ENCODE data around the gene STIM2. TPM values are rescaled to one million over a fixed set of nuclear protein-coding genes. Genes with fewer than 3 reads are reported as not detected.

STIM2 gene
- total and polyA plus RNA-seq, 9 of the 15 experiments (the other 6 are each of a cell fraction or from before 2014, with no cell fraction given) = 7.2 to 26.8 (median 15.4) TPM

DNA sequence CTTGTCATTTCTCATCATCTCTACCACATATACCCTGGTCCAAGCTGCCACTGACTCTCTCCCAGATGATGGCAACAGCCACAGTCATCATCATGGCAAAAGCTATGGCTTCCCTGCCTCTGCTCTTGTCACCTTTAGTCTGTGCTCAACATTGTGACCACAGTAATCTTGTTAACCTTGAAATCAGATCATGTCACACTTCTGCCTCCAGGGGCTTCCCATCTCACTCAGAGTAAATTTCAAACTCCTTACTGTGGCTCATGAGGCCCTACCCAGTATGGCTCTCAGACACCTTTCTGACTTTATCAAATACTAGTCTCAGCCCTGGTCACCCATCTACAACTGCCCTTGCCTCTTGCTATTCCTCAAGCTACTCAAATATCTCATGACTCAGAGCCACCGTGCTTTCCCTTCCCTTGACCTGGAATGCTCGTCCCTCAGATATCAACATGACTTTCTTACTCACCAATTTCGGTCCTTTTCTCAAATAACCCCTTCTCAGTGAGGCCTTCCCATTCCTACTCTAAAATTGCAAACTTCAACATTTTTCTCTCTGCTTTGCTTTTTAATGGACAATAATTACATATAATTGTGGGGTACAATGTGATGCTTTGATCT lies 41.1 kb upstream of the STIM2 start:
- Histone ChIP-seq H3K9me3 (replicated peaks; ENCODE audit: control insufficient read depth, insufficient read depth, low read depth, low read length) (no peaks in the 10 kb centered on the region; the same call in 1 of the 2 replicates), H3K27ac (ENCODE audit: extremely low read depth, low read depth, low read length) (no peak overlapping the region), H3K4me2 (ENCODE audit: insufficient read depth, low read length) (no peak overlapping the region), H3K36me3 (ENCODE audit: control insufficient read depth, insufficient read depth, low read length) (no peaks in the 10 kb centered on the region), H3K79me2 (ENCODE audit: control insufficient read depth, insufficient read depth, low read length) (no peaks in the 10 kb centered on the region), H4K20me1 (replicated peaks; ENCODE audit: control insufficient read depth, insufficient read depth, low read length) (no peaks in the 10 kb centered on the region), H3K9me1 (ENCODE audit: control insufficient read depth, insufficient read depth, low read length) (no peaks in the 10 kb centered on the region), H2AFZ (ENCODE audit: low read depth, low read length) (no peak overlapping the region), H3K4me1 (replicated peaks in 1 of 2; ENCODE audit: control insufficient read depth in 2 of 2, insufficient read depth in 2 of 2, low read length in 2 of 2) (no peaks in the 10 kb centered on the region), H3K27me3 (ENCODE audit: control insufficient read depth in 2 of 2, insufficient read depth in 2 of 2, low read length in 2 of 2) (no peaks in the 10 kb centered on the region), H3K9ac (ENCODE audit: insufficient read depth in 1 of 2, low read depth in 2 of 2, low read length in 2 of 2) (no peak overlapping the region), H3K4me3 (no peak overlapping the region)
- no peak; the same call in 2 of the 3 replicates for ATAC-seq
- no peak for FAIRE-seq
- WGBS (ENCODE audit: insufficient coverage, low coverage, missing lambda C conversion rate) = 0% methylated on average over 3 of the region's 3 CpGs
- ChIA-PET CTCF (ENCODE audit: low intra/inter-chr PET ratio) (no interaction called here), POLR2A (no interaction called here)
- in situ Hi-C loops (cut with MboI) (no loop called here), intact Hi-C loops (cut with micrococcal nuclease) (no loop called here)
- TF ChIP-seq GATAD2A (IDR thresholded peaks at IDR 0.05) (no peak), CUX1 (CRISPR knock-in tag; IDR thresholded peaks at IDR 0.05) (no peak), ZNF77 (CRISPR knock-in tag; IDR thresholded peaks at IDR 0.05) (no peak), MIER1 (IDR thresholded peaks at IDR 0.05; ENCODE audit: low read depth) (no peak), ATF7 (IDR thresholded peaks at IDR 0.05) (no peak), U2AF1 (optimal IDR thresholded peaks at IDR 0.05; ENCODE audit: low read depth, low read length) (no peak), FUS (optimal IDR thresholded peaks at IDR 0.05; ENCODE audit: low read depth, low read length) (no peak), FOXA3 (CRISPR knock-in tag; conservative IDR thresholded peaks at IDR 0.05 in 1 of 2, IDR thresholded peaks at IDR 0.05 in 1 of 2) (no peak), ZNF41 (CRISPR knock-in tag; conservative IDR thresholded peaks at IDR 0.05) (no peak), SRSF3 (IDR thresholded peaks at IDR 0.05; ENCODE audit: insufficient read depth, low read length) (no peak), ZNF699 (CRISPR knock-in tag; IDR thresholded peaks at IDR 0.05; ENCODE audit: insufficient replicate concordance) (no peak), E2F3 (CRISPR knock-in tag; IDR thresholded peaks at IDR 0.05) (no peak)
- TF ChIP-seq, protein P1, sequence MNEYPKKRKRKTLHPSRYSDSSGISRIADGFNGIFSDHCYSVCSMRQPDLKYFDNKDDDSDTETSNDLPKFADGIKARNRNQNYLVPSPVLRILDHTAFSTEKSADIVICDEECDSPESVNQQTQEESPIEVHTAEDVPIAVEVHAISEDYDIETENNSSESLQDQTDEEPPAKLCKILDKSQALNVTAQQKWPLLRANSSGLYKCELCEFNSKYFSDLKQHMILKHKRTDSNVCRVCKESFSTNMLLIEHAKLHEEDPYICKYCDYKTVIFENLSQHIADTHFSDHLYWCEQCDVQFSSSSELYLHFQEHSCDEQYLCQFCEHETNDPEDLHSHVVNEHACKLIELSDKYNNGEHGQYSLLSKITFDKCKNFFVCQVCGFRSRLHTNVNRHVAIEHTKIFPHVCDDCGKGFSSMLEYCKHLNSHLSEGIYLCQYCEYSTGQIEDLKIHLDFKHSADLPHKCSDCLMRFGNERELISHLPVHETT (CRISPR knock-in tag; conservative IDR thresholded peaks at IDR 0.05 in 1 of 2, IDR thresholded peaks at IDR 0.05 in 1 of 2) = no peak
- DNase-seq (ENCODE audit: extremely low read depth in 1 of 4, low spot score in 3 of 4) = no peak
- no TSS peak for BruUV-seq (replicated peaks)

Measured in K562 (cell line).